Hepatocyte (in vitro differentiated cells): ENCODE results near the gene KIRREL3. TPM values are rescaled to one million over a fixed set of nuclear protein-coding genes. Genes with fewer than 3 reads are reported as not detected.

Experiments used
- DNase-seq: peaks from one replicate; pipeline ENCODE4 v3.0.0-alpha.2; 2016; ENCODE audit warnings: low spot score
- H2AFZ ChIP-seq: fragments of 200-600 bp; sonication (generic); 2 replicates; pipeline ENCODE4 v1.6.0; 2016; ENCODE audit warnings: antibody characterized with exemption, mild to moderate bottlenecking
- H3K27ac ChIP-seq: fragments of 200-600 bp; sonication (generic); 2 replicates; pipeline ENCODE4 v1.5.1; 2016; ENCODE audit warnings: mild to moderate bottlenecking
- H3K27me3 ChIP-seq: fragments of 200-600 bp; sonication (generic); 2 replicates; pipeline ENCODE4 v1.6.1; 2016
- H3K36me3 ChIP-seq: fragments of 200-600 bp; sonication (generic); replicated peaks from 2 replicates; pipeline ENCODE4 v1.5.1; 2016; ENCODE audit warnings: low read depth; ENCODE audit not compliant: insufficient read depth
- H3K4me1 ChIP-seq: fragments of 200-600 bp; sonication (generic); 2 replicates; pipeline ENCODE4 v1.5.1; 2016; ENCODE audit warnings: mild to moderate bottlenecking, moderate library complexity; ENCODE audit not compliant: insufficient read depth
- H3K4me2 ChIP-seq: fragments of 200-600 bp; sonication (generic); 2 replicates; pipeline ENCODE4 v1.6.0; 2016
- H3K4me3 ChIP-seq: fragments of 200-600 bp; sonication (generic); 2 replicates; pipeline ENCODE4 v1.5.1; 2016; ENCODE audit warnings: mild to moderate bottlenecking
- H3K79me2 ChIP-seq: fragments of 200-600 bp; sonication (generic); 2 replicates; pipeline ENCODE4 v1.6.0; 2017; ENCODE audit warnings: mild to moderate bottlenecking
- H3K9me2 ChIP-seq: fragments of 200-600 bp; sonication (generic); replicated peaks from 2 replicates; pipeline ENCODE4 v1.6.0; 2017; ENCODE audit warnings: mild to moderate bottlenecking; ENCODE audit not compliant: insufficient read depth
- H3K9me3 ChIP-seq: fragments of 200-600 bp; sonication (generic); 2 replicates; pipeline ENCODE4 v1.5.1; 2016; ENCODE audit warnings: low read depth, mild to moderate bottlenecking
- H4K20me1 ChIP-seq: fragments of 200-600 bp; sonication (generic); 2 replicates; pipeline ENCODE4 v1.6.0; 2016; ENCODE audit warnings: mild to moderate bottlenecking; ENCODE audit not compliant: insufficient read depth, poor library complexity, severe bottlenecking
- EZH2 ChIP-seq: fragments of 200-600 bp; sonication (generic); IDR thresholded peaks from 2 replicates; pipeline ENCODE4 v1.6.1; 2016; ENCODE audit warnings: antibody characterized with exemption, mild to moderate bottlenecking, borderline replicate concordance
- EZH2phosphoT487 ChIP-seq: fragments of 200-600 bp; sonication (generic); IDR thresholded peaks from one replicate; pipeline ENCODE4 v1.6.1; 2018; ENCODE audit warnings: antibody characterized with exemption, mild to moderate bottlenecking, low read depth, moderate library complexity; ENCODE audit not compliant: unreplicated experiment, severe bottlenecking
- WGBS: methylation state at CpG from one replicate; pipeline ENCODE4 v1.1.6; 2016; ENCODE audit warnings: low lambda C conversion rate; ENCODE audit errors: missing lambda C conversion rate; 5-methylcytosine and 5-hydroxymethylcytosine counted together
- polyA plus RNA-seq: library from polyadenylated mRNA; unstranded; fragments of >200 nt; fragmentation: Nextera tagmentation; extraction: Ambion mirVana; gene quantifications from 2 replicates; pipeline ENCODE4 v1.2.1, GENCODE V29; 2016
- total RNA-seq: library from RNA; depleted of rRNA; stranded (reverse); fragments of >200 nt; gene quantifications from 2 replicates; pipeline ENCODE4 v1.2.3, GENCODE V29; 2014
- TF ChIP-seq, protein P1 (sequence below): fragments of 200-600 bp; sonication (generic); IDR thresholded peaks from 2 replicates; pipeline ENCODE4 v1.5.1; 2016; ENCODE audit warnings: antibody characterized with exemption, mild to moderate bottlenecking; ENCODE audit not compliant: poor library complexity

KIRREL3 gene
- total and polyA plus RNA-seq, 2 experiments from 2014 or later: 0.33 to 0.86 TPM

DNA sequence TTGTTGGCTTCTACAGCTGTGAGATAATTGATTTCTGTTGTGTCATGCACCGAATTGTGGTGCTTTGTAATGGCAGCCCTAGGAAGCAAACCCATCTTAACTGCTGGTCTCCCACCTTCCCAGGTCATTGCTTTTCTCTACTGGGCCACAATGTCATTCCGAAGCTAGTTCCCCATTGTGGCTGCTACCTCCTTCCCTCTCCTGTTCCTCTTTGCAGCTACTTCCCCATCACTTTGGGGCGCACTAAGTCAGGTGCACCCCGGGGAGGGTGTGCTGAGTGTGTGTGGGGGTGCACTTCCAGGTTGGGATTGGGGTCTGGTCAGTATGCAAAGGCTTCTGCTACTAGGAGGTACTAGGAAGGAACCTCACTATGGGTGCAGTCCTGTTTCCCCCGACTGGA is 535.8 kb downstream of the KIRREL3 start:
- no peak for TF ChIP-seq EZH2phosphoT487
- no peak for TF ChIP-seq EZH2
- TF ChIP-seq, protein P1, sequence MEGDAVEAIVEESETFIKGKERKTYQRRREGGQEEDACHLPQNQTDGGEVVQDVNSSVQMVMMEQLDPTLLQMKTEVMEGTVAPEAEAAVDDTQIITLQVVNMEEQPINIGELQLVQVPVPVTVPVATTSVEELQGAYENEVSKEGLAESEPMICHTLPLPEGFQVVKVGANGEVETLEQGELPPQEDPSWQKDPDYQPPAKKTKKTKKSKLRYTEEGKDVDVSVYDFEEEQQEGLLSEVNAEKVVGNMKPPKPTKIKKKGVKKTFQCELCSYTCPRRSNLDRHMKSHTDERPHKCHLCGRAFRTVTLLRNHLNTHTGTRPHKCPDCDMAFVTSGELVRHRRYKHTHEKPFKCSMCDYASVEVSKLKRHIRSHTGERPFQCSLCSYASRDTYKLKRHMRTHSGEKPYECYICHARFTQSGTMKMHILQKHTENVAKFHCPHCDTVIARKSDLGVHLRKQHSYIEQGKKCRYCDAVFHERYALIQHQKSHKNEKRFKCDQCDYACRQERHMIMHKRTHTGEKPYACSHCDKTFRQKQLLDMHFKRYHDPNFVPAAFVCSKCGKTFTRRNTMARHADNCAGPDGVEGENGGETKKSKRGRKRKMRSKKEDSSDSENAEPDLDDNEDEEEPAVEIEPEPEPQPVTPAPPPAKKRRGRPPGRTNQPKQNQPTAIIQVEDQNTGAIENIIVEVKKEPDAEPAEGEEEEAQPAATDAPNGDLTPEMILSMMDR: no peak
- Histone ChIP-seq H2AFZ (no peak overlapping the region), H3K9me3 (no peaks in the 10 kb centered on the region), H3K9me2 (no peaks in the 10 kb centered on the region), H3K79me2 (no peaks in the 10 kb centered on the region), H3K27ac (no peak overlapping the region), H3K4me2 (no peak overlapping the region), H3K36me3 (no peaks in the 10 kb centered on the region), H3K4me1 (no peaks in the 10 kb centered on the region), H3K4me3 (no peak overlapping the region), H4K20me1 (no peaks in the 10 kb centered on the region), H3K27me3 (peaks cover 5% of the 10 kb centered on the region)
- WGBS: 88% methylated on average over 5 of the region's 5 CpGs
- no peak for DNase-seq

DNA sequence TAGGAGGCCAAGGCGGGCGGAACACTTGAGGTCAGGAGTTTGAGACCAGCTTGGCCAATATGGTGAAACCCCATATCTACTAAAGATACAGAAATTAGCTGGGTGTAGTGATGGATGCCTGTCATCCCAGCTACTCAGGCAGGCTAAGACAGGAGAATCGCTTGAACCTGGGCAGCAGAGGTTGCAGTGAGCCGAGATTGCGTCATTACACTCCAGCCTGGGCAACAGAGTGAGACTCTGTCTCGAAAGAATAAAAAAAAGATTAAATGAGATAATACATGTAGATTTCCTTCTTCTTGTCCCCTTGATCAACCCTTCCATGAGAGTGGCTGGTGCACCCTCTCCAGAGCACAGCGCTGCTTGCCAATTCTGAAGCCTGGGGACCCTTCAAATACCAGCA is 538.1 kb downstream of the KIRREL3 start:
- H3K9me3 ChIP-seq: no peaks in the 10 kb centered on the region
- no peak for DNase-seq
- no peak overlapping the region for H3K4me2 ChIP-seq
- H3K4me3 ChIP-seq: no peak overlapping the region
- no peaks in the 10 kb centered on the region for H3K36me3 ChIP-seq
- WGBS: over 99% methylated on average over 7 of the region's 7 CpGs
- no peak overlapping the region for H3K27ac ChIP-seq
- H3K4me1 ChIP-seq: no peaks in the 10 kb centered on the region
- TF ChIP-seq, protein P1: no peak
- TF ChIP-seq EZH2: no peak
- TF ChIP-seq EZH2phosphoT487: no peak
- H4K20me1 ChIP-seq: no peaks in the 10 kb centered on the region
- no peak overlapping the region for H2AFZ ChIP-seq
- peaks cover 7% of the 10 kb centered on the region for H3K27me3 ChIP-seq
- no peaks in the 10 kb centered on the region for H3K9me2 ChIP-seq
- no peaks in the 10 kb centered on the region for H3K79me2 ChIP-seq

DNA sequence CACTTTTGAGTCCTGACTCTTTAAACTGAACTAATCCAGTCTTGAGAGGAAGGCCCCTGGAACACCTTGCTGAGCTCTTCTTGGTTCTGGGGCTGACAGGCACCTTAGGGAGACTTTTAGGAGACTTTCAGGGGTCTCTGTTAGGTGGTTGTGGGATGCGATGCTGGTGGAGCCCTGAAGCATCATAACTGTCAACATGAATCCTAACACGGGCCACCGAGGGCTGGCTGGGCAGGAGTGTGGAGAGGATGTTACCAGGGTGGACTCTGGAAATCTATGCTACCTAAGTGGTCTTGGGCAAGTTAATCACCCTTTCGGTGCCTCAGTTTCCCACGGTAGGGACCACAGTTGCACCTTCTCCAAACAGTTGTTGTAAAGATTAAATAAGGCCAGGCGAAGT is 538.6 kb downstream of the KIRREL3 start:
- no peaks in the 10 kb centered on the region for H3K9me2 ChIP-seq
- no peaks in the 10 kb centered on the region for H3K9me3 ChIP-seq
- H2AFZ ChIP-seq: no peak overlapping the region
- no peak for TF ChIP-seq EZH2phosphoT487
- no peak for TF ChIP-seq EZH2
- TF ChIP-seq, protein P1: no peak
- no peaks in the 10 kb centered on the region for H4K20me1 ChIP-seq
- H3K4me3 ChIP-seq: no peak overlapping the region
- peaks cover 7% of the 10 kb centered on the region for H3K27me3 ChIP-seq
- no peaks in the 10 kb centered on the region for H3K79me2 ChIP-seq
- DNase-seq: no peak
- no peak overlapping the region for H3K4me2 ChIP-seq
- H3K36me3 ChIP-seq: no peaks in the 10 kb centered on the region
- H3K4me1 ChIP-seq: no peaks in the 10 kb centered on the region
- H3K27ac ChIP-seq: no peak overlapping the region
- 94% methylated on average over 6 of the region's 6 CpGs for WGBS

DNA sequence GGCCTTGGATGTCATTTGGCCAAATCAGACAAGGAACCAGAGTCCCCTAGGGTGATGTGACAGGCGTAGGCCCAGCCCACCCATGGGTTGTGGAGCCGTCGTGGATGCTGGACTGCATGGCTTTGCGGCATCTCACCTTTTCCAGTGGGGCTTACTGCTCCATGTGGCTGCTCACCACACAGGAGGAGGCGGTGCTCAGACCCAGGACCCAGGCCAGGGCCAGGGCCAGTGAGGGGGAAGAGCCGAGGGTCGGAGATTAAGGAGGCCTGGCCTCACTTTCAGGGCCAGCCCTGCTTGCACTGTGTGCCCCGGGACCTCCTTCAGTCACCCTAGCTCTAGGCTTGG is 539.5 kb downstream of the KIRREL3 start:
- H4K20me1 ChIP-seq: no peaks in the 10 kb centered on the region

More for the DNA sequence above, 539.5 kb downstream of the KIRREL3 start:
- H3K36me3 ChIP-seq: no peaks in the 10 kb centered on the region
- H3K9me2 ChIP-seq: no peaks in the 10 kb centered on the region
- H3K79me2 ChIP-seq: no peaks in the 10 kb centered on the region
- H3K4me1 ChIP-seq: no peaks in the 10 kb centered on the region
- H3K4me3 ChIP-seq: no peak overlapping the region
- no peaks in the 10 kb centered on the region for H3K9me3 ChIP-seq
- 86% methylated on average over 8 of the region's 8 CpGs for WGBS
- H3K4me2 ChIP-seq: no peak overlapping the region
- no peak overlapping the region for H2AFZ ChIP-seq
- H3K27me3 ChIP-seq: peaks cover 7% of the 10 kb centered on the region
- TF ChIP-seq EZH2phosphoT487 (no peak), EZH2 (no peak)
- TF ChIP-seq, protein P1: no peak
- no peak for DNase-seq
- H3K27ac ChIP-seq: no peak overlapping the region
